ENCODE measurements around the gene KRTAP5-6.

DNA sequence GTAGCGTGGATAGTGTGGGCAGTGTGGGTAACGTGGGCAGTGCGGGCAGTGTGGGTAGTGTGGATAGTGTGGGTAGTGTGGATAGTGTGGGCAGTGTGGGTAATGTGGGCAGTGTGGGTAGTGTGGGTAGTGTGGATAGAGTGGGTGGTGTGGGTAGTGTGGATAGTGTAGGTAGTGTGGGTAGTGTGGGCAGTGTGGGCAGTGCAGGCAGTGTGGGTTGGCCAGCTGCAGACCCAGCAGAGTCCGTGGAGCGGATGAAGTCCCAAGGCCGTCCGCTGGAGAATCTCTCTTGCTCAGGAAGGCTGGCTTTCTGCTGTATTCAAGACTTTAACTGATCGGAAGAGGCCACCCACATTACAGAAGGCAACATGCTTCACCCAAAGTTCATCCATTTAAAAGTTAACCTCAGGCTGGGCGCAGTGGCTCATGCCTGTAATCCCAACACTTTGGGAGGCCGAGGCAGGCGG, 26.1 kb upstream of the KRTAP5-6 start:
- TF ChIP-seq POLR2AphosphoS5 (IDR thresholded peaks at IDR 0.05) (no peak), EP300 (IDR thresholded peaks at IDR 0.05) (no peak)
- TF ChIP-seq, protein P1, sequence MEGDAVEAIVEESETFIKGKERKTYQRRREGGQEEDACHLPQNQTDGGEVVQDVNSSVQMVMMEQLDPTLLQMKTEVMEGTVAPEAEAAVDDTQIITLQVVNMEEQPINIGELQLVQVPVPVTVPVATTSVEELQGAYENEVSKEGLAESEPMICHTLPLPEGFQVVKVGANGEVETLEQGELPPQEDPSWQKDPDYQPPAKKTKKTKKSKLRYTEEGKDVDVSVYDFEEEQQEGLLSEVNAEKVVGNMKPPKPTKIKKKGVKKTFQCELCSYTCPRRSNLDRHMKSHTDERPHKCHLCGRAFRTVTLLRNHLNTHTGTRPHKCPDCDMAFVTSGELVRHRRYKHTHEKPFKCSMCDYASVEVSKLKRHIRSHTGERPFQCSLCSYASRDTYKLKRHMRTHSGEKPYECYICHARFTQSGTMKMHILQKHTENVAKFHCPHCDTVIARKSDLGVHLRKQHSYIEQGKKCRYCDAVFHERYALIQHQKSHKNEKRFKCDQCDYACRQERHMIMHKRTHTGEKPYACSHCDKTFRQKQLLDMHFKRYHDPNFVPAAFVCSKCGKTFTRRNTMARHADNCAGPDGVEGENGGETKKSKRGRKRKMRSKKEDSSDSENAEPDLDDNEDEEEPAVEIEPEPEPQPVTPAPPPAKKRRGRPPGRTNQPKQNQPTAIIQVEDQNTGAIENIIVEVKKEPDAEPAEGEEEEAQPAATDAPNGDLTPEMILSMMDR (IDR thresholded peaks at IDR 0.05), result no peak

Measured in suprapubic skin (tissue), 4 donors.